ENCODE measurements around the gene BTBD18. TPM values are rescaled to one million over a fixed set of nuclear protein-coding genes. Genes with fewer than 3 reads are reported as not detected.
"Not testable (repeated sequence)": the region's sequence is repeated elsewhere in the genome, so short reads cannot be mapped to it uniquely, and the experiment has no call there.

Gene BTBD18
- total RNA-seq, 6 experiments from 2014 or later, result not detected

GRCh38 chr11:57735619-57736298 lies 15.9 kb downstream of the BTBD18 start:
- TF ChIP-seq CTCF (IDR thresholded peaks at IDR 0.05), result no peak
- Mint-ChIP-seq H3K27ac (no peak overlapping the region), H3K4me3 (no peak overlapping the region)

GRCh38 chr11:57732661-57733060 lies 19.0 kb downstream of the BTBD18 start:
- no peak for TF ChIP-seq CTCF (IDR thresholded peaks at IDR 0.05)
- Mint-ChIP-seq H3K4me1 (ENCODE audit: low read depth) (peaks cover 9% of the 10 kb centered on the region; the same call in 1 of the 2 replicates), H3K4me3 (no peak overlapping the region), H3K9me3 (no peaks in the 10 kb centered on the region), H3K27ac (no peak overlapping the region), H3K36me3 (ENCODE audit: low read depth) (no peaks in the 10 kb centered on the region), H3K27me3 (ENCODE audit: insufficient read depth) (no peaks in the 10 kb centered on the region; the same call in 1 of the 2 replicates)
- no peak for DNase-seq

More at GRCh38 chr11:57735619-57736298, 15.9 kb downstream of the BTBD18 start:
- Mint-ChIP-seq H3K27me3 (ENCODE audit: insufficient read depth) (no peaks in the 10 kb centered on the region; the same call in 1 of the 2 replicates), H3K9me3 (no peaks in the 10 kb centered on the region), H3K36me3 (ENCODE audit: low read depth) (no peaks in the 10 kb centered on the region), H3K4me1 (ENCODE audit: low read depth) (peaks cover 19% of the 10 kb centered on the region)
- no peak for DNase-seq

- H3K27ac Mint-ChIP-seq, result no peak overlapping the region
- no peaks in the 10 kb centered on the region; the same call in 1 of the 2 replicates for H3K27me3 Mint-ChIP-seq (ENCODE audit: insufficient read depth)
- H3K4me3 Mint-ChIP-seq, result no peak overlapping the region
- no peak for TF ChIP-seq CTCF (IDR thresholded peaks at IDR 0.05)
- H3K4me1 Mint-ChIP-seq (ENCODE audit: low read depth), result peaks cover 9% of the 10 kb centered on the region; the same call in 1 of the 2 replicates
- no peaks in the 10 kb centered on the region for H3K36me3 Mint-ChIP-seq (ENCODE audit: low read depth)
- DNase-seq, result no peak
- no peaks in the 10 kb centered on the region for H3K9me3 Mint-ChIP-seq
Measured at GRCh38 chr11:57729479-57729878, 22.1 kb downstream of the BTBD18 start.

- TF ChIP-seq CTCF (IDR thresholded peaks at IDR 0.05), result no peak
- H3K36me3 Mint-ChIP-seq (ENCODE audit: low read depth), result no peaks in the 10 kb centered on the region
- no peak for DNase-seq
- no peak overlapping the region; the same call in 1 of the 2 replicates for H3K27ac Mint-ChIP-seq
- no peak overlapping the region for H3K4me3 Mint-ChIP-seq
- H3K4me1 Mint-ChIP-seq (ENCODE audit: low read depth), result peaks cover 9% of the 10 kb centered on the region; the same call in 1 of the 2 replicates
- no peaks in the 10 kb centered on the region for H3K9me3 Mint-ChIP-seq
- no peaks in the 10 kb centered on the region for H3K27me3 Mint-ChIP-seq (ENCODE audit: insufficient read depth)
Measured at GRCh38 chr11:57728829-57729228, 22.8 kb downstream of the BTBD18 start.

- Mint-ChIP-seq H3K27me3 (ENCODE audit: insufficient read depth) (no peaks in the 10 kb centered on the region), H3K4me3 (no peak overlapping the region), H3K27ac (no peak overlapping the region; the same call in 1 of the 2 replicates), H3K4me1 (ENCODE audit: low read depth) (peaks cover 8% of the 10 kb centered on the region; the same call in 1 of the 2 replicates), H3K36me3 (ENCODE audit: low read depth) (no peaks in the 10 kb centered on the region), H3K9me3 (no peaks in the 10 kb centered on the region)
- DNase-seq, result no peak
- TF ChIP-seq CTCF (IDR thresholded peaks at IDR 0.05), result no peak
Measured at GRCh38 chr11:57727185-57727584, 24.4 kb downstream of the BTBD18 start.

GRCh38 chr11:57716726-57717125 lies 34.9 kb downstream of the BTBD18 start:
- H3K27me3 Mint-ChIP-seq (ENCODE audit: insufficient read depth); H3K27ac Mint-ChIP-seq; H3K9me3 Mint-ChIP-seq; DNase-seq; H3K4me3 Mint-ChIP-seq; H3K36me3 Mint-ChIP-seq (ENCODE audit: low read depth): not testable (repeated sequence)
- peaks cover 14% of the 10 kb centered on the region for H3K4me1 Mint-ChIP-seq (ENCODE audit: low read depth)

All from HFFc6 (cell line).